B cell (primary cell): ENCODE data around the gene TMEM236. TPM values are rescaled to one million over a fixed set of nuclear protein-coding genes. Genes with fewer than 3 reads are reported as not detected.

Experiments
- ATAC-seq: fragments of 200-7000 bp; cut with Tn5 transposase; one replicate; pipeline ENCODE4 v1.10.0; 2021; ENCODE audit warnings: low read depth, mild to moderate bottlenecking, moderate number of reproducible peaks, moderate library complexity
- CTCF ChIA-PET: fragments of 350-600 bp; sonication (Branson Sonifier 250); formaldehyde crosslinking; loops from one replicate; lab custom pipeline; 2021; ENCODE audit warnings: antibody characterized with exemption, inconsistent platforms; lab: Charles Lee
- POLR2A ChIA-PET: fragments of 350-600 bp; sonication (Branson Sonifier 250); formaldehyde crosslinking; loops from one replicate; lab custom pipeline; 2021; ENCODE audit warnings: antibody characterized with exemption; lab: Charles Lee
- DNase-seq: peaks from one replicate; pipeline ENCODE4 v3.0.0; 2013
- H2AFZ ChIP-seq: 2 replicates; pipeline ENCODE4 v1.6.1; 2012; ENCODE audit warnings: mild to moderate bottlenecking, low read depth, low read length; ENCODE audit not compliant: insufficient read depth, poor library complexity, severe bottlenecking
- H3K27ac ChIP-seq, 2 donors: 1 replicate in 1 of 2; 2 replicates in 1 of 2; pipeline ENCODE4 v1.5.1; 2012 to 2013; ENCODE audit warnings: low read length in 2 of 2, mild to moderate bottlenecking in 2 of 2, moderate library complexity in 1 of 2
- H3K27me3 ChIP-seq, 4 experiments: fragments of 200-600 bp in 1 of 4; sonication (generic) in 1 of 4; replicated peaks in 1 of 4; 1 replicate in 2 of 4; 2 replicates in 2 of 4; pipeline versions ENCODE4 v1.6.1 to v1.7.0; 2013 to 2016; ENCODE audit warnings: low read length in 3 of 4, mild to moderate bottlenecking in 2 of 4, mixed read lengths in 1 of 4, moderate library complexity in 1 of 4; ENCODE audit not compliant: insufficient read depth in 4 of 4, control insufficient read depth in 3 of 4; ENCODE audit errors: control extremely low read depth in 1 of 4
- H3K36me3 ChIP-seq, 2 experiments: replicated peaks in 1 of 2; 1 replicate in 1 of 2; 2 replicates in 1 of 2; pipeline versions ENCODE4 v1.6.1 to v1.7.1; 2013; ENCODE audit warnings: low read length in 1 of 2; ENCODE audit not compliant: insufficient read depth in 2 of 2, control insufficient read depth in 1 of 2; ENCODE audit errors: control extremely low read depth in 1 of 2, extremely low read depth in 1 of 2
- H3K4me1 ChIP-seq, 2 donors: fragments of 200-600 bp in 1 of 2; sonication (generic) in 1 of 2; 1 replicate in 1 of 2; 2 replicates in 1 of 2; pipeline versions ENCODE4 v1.5.1 to v1.6.1; 2013 to 2017; ENCODE audit warnings: low read length in 2 of 2; ENCODE audit not compliant: control insufficient read depth in 2 of 2, insufficient read depth in 2 of 2
- H3K4me2 ChIP-seq: replicated peaks from 2 replicates; pipeline ENCODE3; 2012; ENCODE audit warnings: mild to moderate bottlenecking, low read depth, low read length; ENCODE audit not compliant: poor library complexity, severe bottlenecking
- H3K4me3 ChIP-seq, 5 experiments: fragments of 200-600 bp in 1 of 5; sonication (generic) in 1 of 5; 1 replicate in 3 of 5; 2 replicates in 2 of 5; pipeline versions ENCODE4 v1.5.1 to v1.7.0; 2011 to 2016; ENCODE audit warnings: low read length in 4 of 5, mild to moderate bottlenecking in 4 of 5, low read depth in 2 of 5, control low read depth in 1 of 5, moderate library complexity in 1 of 5; ENCODE audit not compliant: insufficient read depth in 1 of 5; ENCODE audit errors: control extremely low read depth in 1 of 5, extremely low read depth in 1 of 5
- H3K79me2 ChIP-seq: fragments of 200-600 bp; sonication (generic); one replicate; pipeline ENCODE4 v1.6.0; 2016; ENCODE audit warnings: low read length; ENCODE audit not compliant: control insufficient read depth, insufficient read depth
- H3K9ac ChIP-seq: fragments of 200-600 bp; sonication (generic); 2 replicates; pipeline ENCODE4 v1.6.1; 2017; ENCODE audit warnings: mild to moderate bottlenecking, low read length, moderate library complexity
- H3K9me3 ChIP-seq, 3 donors: one replicate each; pipeline versions ENCODE4 v1.6.1 to v1.7.1; 2013; ENCODE audit warnings: low read length in 2 of 3; ENCODE audit not compliant: control insufficient read depth in 2 of 3, insufficient read depth in 1 of 3; ENCODE audit errors: control extremely low read depth in 1 of 3
- H4K20me1 ChIP-seq: 2 replicates; pipeline ENCODE4 v1.6.0; 2012; ENCODE audit warnings: mild to moderate bottlenecking, low read length; ENCODE audit not compliant: insufficient read depth, control insufficient read depth, poor library complexity, severe bottlenecking
- H3K27ac Mint-ChIP-seq: one replicate; pipeline ENCODE4 v1.8.0; 2021; ENCODE audit warnings: mixed read lengths
- H3K27me3 Mint-ChIP-seq: one replicate; pipeline ENCODE4 v1.8.0; 2021; ENCODE audit warnings: mixed read lengths
- H3K4me1 Mint-ChIP-seq: one replicate; pipeline ENCODE4 v1.8.0; 2021; ENCODE audit warnings: mixed read lengths
- H3K4me3 Mint-ChIP-seq: one replicate; pipeline ENCODE4 v1.8.0; 2021; ENCODE audit warnings: mixed read lengths
- H3K9me3 Mint-ChIP-seq: one replicate; pipeline ENCODE4 v1.8.0; 2022; ENCODE audit warnings: mixed read lengths; ENCODE audit not compliant: insufficient read depth
- CTCF ChIP-seq: fragments of 200-600 bp; IDR thresholded peaks from one replicate; pipeline ENCODE4 v1.8.0; 2022; ENCODE audit warnings: antibody characterized with exemption, mild to moderate bottlenecking
- EZH2 ChIP-seq: IDR thresholded peaks from 2 replicates; pipeline ENCODE4 v1.6.1; 2012; ENCODE audit warnings: borderline replicate concordance, low read depth, mild to moderate bottlenecking, moderate library complexity, low read length; ENCODE audit not compliant: insufficient read depth, poor library complexity, severe bottlenecking
- WGBS: methylation state at CpG from one replicate; pipeline ENCODE4 v1.1.5; 2013; ENCODE audit warnings: missing lambda C conversion rate; ENCODE audit not compliant: insufficient coverage; 5-methylcytosine and 5-hydroxymethylcytosine counted together
- intact Hi-C: fragments of 100-400 bp; cut with micrococcal nuclease; formaldehyde crosslinking; loops from one replicate; pipeline ENCODE4 v1.10.0; 2022
- polyA plus RNA-seq: library from polyadenylated mRNA; depleted of rRNA; stranded (reverse); fragments of >200 nt; gene quantifications from 2 replicates; pipeline ENCODE4 v1.2.3, GENCODE V29; 2012
- total RNA-seq, 2 donors: library from RNA; stranded (reverse); fragments of 120-200 nt in 1 of 2; gene quantifications; 1 replicate in 1 of 2; 2 replicates in 1 of 2; pipeline versions ENCODE4 v1.2.3 to v1.2.4, GENCODE V29; 2013 to 2022

Gene TMEM236
- total and polyA plus RNA-seq, 2 donors (not counting 1 experiment from before 2014, with no cell fraction given) = 0.09 to 0.27 TPM

GRCh38 chr10:17771017-17771416 lies 19.0 kb downstream of the TMEM236 start:
- no peak overlapping the region for H2AFZ ChIP-seq
- H3K4me3 ChIP-seq = no peak overlapping the region
- no peaks in the 10 kb centered on the region for H3K27me3 ChIP-seq
- no peak overlapping the region for H3K9ac ChIP-seq
- no peaks in the 10 kb centered on the region for H3K36me3 ChIP-seq
- H4K20me1 ChIP-seq = no peaks in the 10 kb centered on the region
- H3K4me1 ChIP-seq = no peaks in the 10 kb centered on the region
- ChIA-PET CTCF (no interaction called here), POLR2A (no interaction called here)
- H3K27ac ChIP-seq = no peak overlapping the region
- intact Hi-C loops = no loop called here
- no peak for DNase-seq
- H3K9me3 ChIP-seq = peaks cover 0 to 3% (median 0%) of the 10 kb centered on the region in 3 donors
- 50% methylated on average over 3 of the region's 4 CpGs for WGBS
- TF ChIP-seq CTCF (no peak), EZH2 (no peak)
- no peaks in the 10 kb centered on the region for H3K4me1 Mint-ChIP-seq
- no peak overlapping the region for H3K4me3 Mint-ChIP-seq
- peaks cover 9% of the 10 kb centered on the region for H3K27me3 Mint-ChIP-seq
- peaks cover 4% of the 10 kb centered on the region for H3K9me3 Mint-ChIP-seq
- no peak for ATAC-seq
- H3K4me2 ChIP-seq = no peak overlapping the region
- H3K27ac Mint-ChIP-seq = no peak overlapping the region
- H3K79me2 ChIP-seq = no peaks in the 10 kb centered on the region

- H3K4me1 Mint-ChIP-seq = no peaks in the 10 kb centered on the region
- POLR2A ChIA-PET = no interaction called here
These were observed 27.8 kb downstream of the TMEM236 start for GRCh38 chr10:17779784-17780183.

More at GRCh38 chr10:17779784-17780183, 27.8 kb downstream of the TMEM236 start:
- Mint-ChIP-seq H3K27ac (no peak overlapping the region), H3K4me3 (no peak overlapping the region), H3K9me3 (no peaks in the 10 kb centered on the region), H3K27me3 (peaks cover 12% of the 10 kb centered on the region)
- ATAC-seq (no peak), DNase-seq (no peak)
- Histone ChIP-seq H3K9me3 (no peaks in the 10 kb centered on the region), H3K9ac (no peak overlapping the region), H3K79me2 (no peaks in the 10 kb centered on the region), H4K20me1 (no peaks in the 10 kb centered on the region), H3K36me3 (no peaks in the 10 kb centered on the region), H3K27ac (no peak overlapping the region), H3K4me3 (no peak overlapping the region), H2AFZ (no peak overlapping the region), H3K27me3 (no peaks in the 10 kb centered on the region), H3K4me2 (no peak overlapping the region), H3K4me1 (no peaks in the 10 kb centered on the region)
- CTCF ChIA-PET = no interaction called here
- no peak for TF ChIP-seq CTCF
- TF ChIP-seq EZH2 = no peak
- intact Hi-C loops = no loop called here
- WGBS = 29% methylated on average over 1 of the region's 4 CpGs
